ENCODE results near the gene TMEM163. TPM values are rescaled to one million over a fixed set of nuclear protein-coding genes. Genes with fewer than 3 reads are reported as not detected.

The TMEM163 gene
- total RNA-seq, 2 donors from 2014 or later = 0.24 TPM; not detected in 1

GRCh38 chr2:134582547-134582899 is 136.3 kb downstream of the TMEM163 start:
- no peaks in the 10 kb centered on the region for H3K36me3 ChIP-seq (ENCODE audit: control insufficient read depth, insufficient read depth, low read length)
- peaks cover 2% of the 10 kb centered on the region for H3K9me3 Mint-ChIP-seq
- TF ChIP-seq CTCF (conservative IDR thresholded peaks at IDR 0.05) = no peak

GRCh38 chr2:134581877-134582546 is 136.8 kb downstream of the TMEM163 start:
- H3K4me1 Mint-ChIP-seq = no peaks in the 10 kb centered on the region
- H3K9me3 Mint-ChIP-seq = no peaks in the 10 kb centered on the region

More at GRCh38 chr2:134582547-134582899, 136.3 kb downstream of the TMEM163 start:
- Histone ChIP-seq H3K27me3 (ENCODE audit: control insufficient read depth, insufficient read depth, low read length, poor library complexity, severe bottlenecking) (no peaks in the 10 kb centered on the region), H3K9ac (ENCODE audit: extremely low read depth, low read length, poor library complexity, severe bottlenecking) (no peak overlapping the region), H3K9me3 (ENCODE audit: control insufficient read depth, low read length) (no peaks in the 10 kb centered on the region), H3K4me3 (ENCODE audit: low read length) (no peak overlapping the region), H3K4me1 (ENCODE audit: control insufficient read depth, insufficient read depth, low read length) (no peaks in the 10 kb centered on the region), H3K27ac (ENCODE audit: low read depth, low read length) (no peak overlapping the region)
- H3K27me3 Mint-ChIP-seq (ENCODE audit: insufficient read depth) = no peaks in the 10 kb centered on the region
- no peaks in the 10 kb centered on the region for H3K36me3 Mint-ChIP-seq (ENCODE audit: low read depth)
- H3K4me3 Mint-ChIP-seq = no peak overlapping the region
- WGBS, 2 experiments (ENCODE audit: insufficient coverage in 1 of 2, insufficient read length in 1 of 2) = 86 to 100% methylated on average over 1 to 2 of the region's 2 CpGs
- H3K4me1 Mint-ChIP-seq = no peaks in the 10 kb centered on the region
- no peak for DNase-seq
- H3K27ac Mint-ChIP-seq = no peak overlapping the region

GRCh38 chr2:134578316-134578715 is 140.5 kb downstream of the TMEM163 start:
- no peak overlapping the region for H3K4me3 ChIP-seq (ENCODE audit: low read length)
- H3K4me1 ChIP-seq (ENCODE audit: control insufficient read depth, insufficient read depth, low read length) = no peaks in the 10 kb centered on the region
- H3K4me3 Mint-ChIP-seq = no peak overlapping the region
- H3K4me1 Mint-ChIP-seq = no peaks in the 10 kb centered on the region
- no peaks in the 10 kb centered on the region for H3K36me3 ChIP-seq (ENCODE audit: control insufficient read depth, insufficient read depth, low read length)
- DNase-seq = no peak
- 94 to 100% methylated on average over 4 to 7 of the region's 7 CpGs for WGBS, 2 experiments (ENCODE audit: insufficient coverage in 1 of 2, insufficient read length in 1 of 2)
- H3K27ac Mint-ChIP-seq = no peak overlapping the region
- H3K9me3 Mint-ChIP-seq = no peaks in the 10 kb centered on the region
- H3K36me3 Mint-ChIP-seq (ENCODE audit: low read depth) = no peaks in the 10 kb centered on the region
- H3K9me3 ChIP-seq (ENCODE audit: control insufficient read depth, low read length) = no peaks in the 10 kb centered on the region
- H3K27me3 Mint-ChIP-seq (ENCODE audit: insufficient read depth) = no peaks in the 10 kb centered on the region
- H3K9ac ChIP-seq (ENCODE audit: extremely low read depth, low read length, poor library complexity, severe bottlenecking) = no peak overlapping the region
- H3K27me3 ChIP-seq (ENCODE audit: control insufficient read depth, insufficient read depth, low read length, poor library complexity, severe bottlenecking) = no peaks in the 10 kb centered on the region
- no peak for TF ChIP-seq CTCF (conservative IDR thresholded peaks at IDR 0.05)
- no peak overlapping the region for H3K27ac ChIP-seq (ENCODE audit: low read depth, low read length)

More at GRCh38 chr2:134581877-134582546, 136.8 kb downstream of the TMEM163 start:
- no peak for TF ChIP-seq CTCF (conservative IDR thresholded peaks at IDR 0.05)
- H3K27me3 ChIP-seq (ENCODE audit: control insufficient read depth, insufficient read depth, low read length, poor library complexity, severe bottlenecking) = no peaks in the 10 kb centered on the region
- no peaks in the 10 kb centered on the region for H3K9me3 ChIP-seq (ENCODE audit: control insufficient read depth, low read length)
- Mint-ChIP-seq H3K27me3 (ENCODE audit: insufficient read depth) (no peaks in the 10 kb centered on the region), H3K27ac (no peak overlapping the region), H3K36me3 (ENCODE audit: low read depth) (no peaks in the 10 kb centered on the region), H3K4me3 (no peak overlapping the region)
- no peak overlapping the region for H3K4me3 ChIP-seq (ENCODE audit: low read length)
- no peak for DNase-seq
- no peak overlapping the region for H3K9ac ChIP-seq (ENCODE audit: extremely low read depth, low read length, poor library complexity, severe bottlenecking)
- 93 to 94% methylated on average over 9 to 10 of the region's 10 CpGs for WGBS, 2 experiments (ENCODE audit: insufficient coverage in 1 of 2, insufficient read length in 1 of 2)
- no peaks in the 10 kb centered on the region for H3K36me3 ChIP-seq (ENCODE audit: control insufficient read depth, insufficient read depth, low read length)
- no peaks in the 10 kb centered on the region for H3K4me1 ChIP-seq (ENCODE audit: control insufficient read depth, insufficient read depth, low read length)
- no peak overlapping the region for H3K27ac ChIP-seq (ENCODE audit: low read depth, low read length)
